Measurements from ENCODE around the gene JARID2. TPM values are rescaled to one million over a fixed set of nuclear protein-coding genes. Genes with fewer than 3 reads are reported as not detected.

JARID2 gene
- total and polyA plus RNA-seq, 12 donors = 2.3 to 11.6 (median 8.7) TPM

GRCh38 chr6:15493437-15494168, 247.7 kb downstream of the JARID2 start:
- Histone ChIP-seq H3K36me3 (peaks cover 0 to 43% (median 13%) of the 10 kb centered on the region in 9 donors), H3K27ac (no peak overlapping the region), H3K27me3 (no peaks in the 10 kb centered on the region), H3K9me3 (no peaks in the 10 kb centered on the region), H3K4me1 (peaks cover 4 to 46% (median 29%) of the 10 kb centered on the region in 9 donors), H3K4me3 (no peak overlapping the region)
- intact Hi-C loops (cut with DNase I) = loop anchor here in 7 of 10 donors (1.0 to 10.0 kb wide), 8 partner anchors 51 to 1369 kb away; partner anchors contain the start of gene JARID2 (in 3 of the 7)
- TF ChIP-seq CTCF (IDR thresholded peaks at IDR 0.05) = no peak
- no peak for DNase-seq
- no peak for ATAC-seq
- WGBS, 2 donors = 94% methylated on average over 9 of the region's 9 CpGs

GRCh38 chr6:15495375-15495901, 249.6 kb downstream of the JARID2 start:
- intact Hi-C loops (cut with DNase I) = loop anchor here in 3 of 10 donors (10.0 kb wide), 3 partner anchors 611 to 1371 kb away; no protein-coding TSS in a partner anchor

GRCh38 chr6:15496345-15497131, 250.7 kb downstream of the JARID2 start:
- intact Hi-C loops (cut with DNase I) = loop anchor here in 3 of 10 donors (10.0 kb wide), 3 partner anchors 612 to 1372 kb away; no protein-coding TSS in a partner anchor
- H3K27ac ChIP-seq = no peak overlapping the region
- no peak for TF ChIP-seq CTCF (IDR thresholded peaks at IDR 0.05)

More at GRCh38 chr6:15495375-15495901, 249.6 kb downstream of the JARID2 start:
- ATAC-seq (peak; percentile 71 to 93 (median 83)), DNase-seq (peak; percentile 61 to 67)
- Histone ChIP-seq H3K9me3 (no peaks in the 10 kb centered on the region), H3K27me3 (no peaks in the 10 kb centered on the region), H3K4me1 (peaks cover 4 to 47% (median 32%) of the 10 kb centered on the region in 9 donors), H3K4me3 (no peak overlapping the region), H3K36me3 (peaks cover 0 to 46% (median 8%) of the 10 kb centered on the region in 9 donors), H3K27ac (peak overlapping the region in 6 of 10 donors; percentile 15 to 70 (median 51))
- no peak for TF ChIP-seq CTCF (IDR thresholded peaks at IDR 0.05)
- WGBS, 2 donors = 43 to 55% methylated on average over 10 of the region's 10 CpGs

GRCh38 chr6:15498640-15499039, 252.8 kb downstream of the JARID2 start:
- ATAC-seq (peak in 2 of 8 donors; percentile 9 to 68), DNase-seq (peak in 1 of 2 donors; percentile 15)
- intact Hi-C loops (cut with DNase I) = loop anchor here in 3 of 10 donors (10.0 kb wide), 3 partner anchors 614 to 1374 kb away; no protein-coding TSS in a partner anchor
- no peaks in the 10 kb centered on the region for H3K27me3 ChIP-seq
- H3K4me1 ChIP-seq = peaks cover 4 to 56% (median 34%) of the 10 kb centered on the region in 9 donors
- no peaks in the 10 kb centered on the region for H3K9me3 ChIP-seq
- H3K27ac ChIP-seq = no peak overlapping the region
- peaks cover 0 to 78% (median 8%) of the 10 kb centered on the region in 9 donors for H3K36me3 ChIP-seq
- TF ChIP-seq CTCF (IDR thresholded peaks at IDR 0.05) = no peak
- WGBS, 2 donors = 70 to 77% methylated on average over 12 of the region's 12 CpGs
- no peak overlapping the region for H3K4me3 ChIP-seq

More at GRCh38 chr6:15496345-15497131, 250.7 kb downstream of the JARID2 start:
- Histone ChIP-seq H3K36me3 (peaks cover 0 to 57% (median 8%) of the 10 kb centered on the region in 9 donors), H3K4me3 (no peak overlapping the region), H3K4me1 (peaks cover 4 to 43% (median 26%) of the 10 kb centered on the region in 9 donors), H3K27me3 (no peaks in the 10 kb centered on the region), H3K9me3 (no peaks in the 10 kb centered on the region)
- no peak for ATAC-seq
- 97 to 98% methylated on average over 60 of the region's 60 CpGs for WGBS, 2 donors
- peak in 1 of 2 donors; percentile 10 for DNase-seq

Measured in heart right ventricle (tissue), 16 donors.